Activated CD4-positive, alpha-beta memory T cell treated with anti-CD3 and anti-CD28 coated beads, Interleukin-2, amount 10 ng/mL, durations not matched to agents 7 days and 5 days (primary cell): Measurements from ENCODE around the gene SCAMP3. TPM values are rescaled to one million over a fixed set of nuclear protein-coding genes. Genes with fewer than 3 reads are reported as not detected.
A peak's percentile ranks its signal among the peaks of the same experiment; 100 is the strongest.

Experiments
- CTCF ChIA-PET: fragments of 350-600 bp; sonication (Branson Sonifier 250); formaldehyde crosslinking; loops from one replicate; lab custom pipeline; 2021; ENCODE audit warnings: antibody characterized with exemption, inconsistent platforms; lab: Charles Lee
- POLR2A ChIA-PET: fragments of 350-600 bp; sonication (Branson Sonifier 250); formaldehyde crosslinking; loops from one replicate; lab custom pipeline; 2021; ENCODE audit warnings: antibody characterized with exemption; lab: Charles Lee
- DNase-seq: peaks from one replicate; pipeline ENCODE4 v3.0.0-alpha.2; 2020
- H3K27ac Mint-ChIP-seq: one replicate; pipeline ENCODE4 v1.8.0; 2021; ENCODE audit warnings: mild to moderate bottlenecking, mixed read lengths
- H3K27me3 Mint-ChIP-seq: one replicate; pipeline ENCODE4 v1.8.0; 2021; ENCODE audit warnings: mixed read lengths
- H3K36me3 Mint-ChIP-seq: one replicate; pipeline ENCODE4 v1.8.0; 2021; ENCODE audit warnings: low read depth, mixed read lengths
- H3K4me1 Mint-ChIP-seq: one replicate; pipeline ENCODE4 v1.8.0; 2021; ENCODE audit warnings: mixed read lengths
- H3K4me3 Mint-ChIP-seq: one replicate; pipeline ENCODE4 v1.8.0; 2021; ENCODE audit warnings: mild to moderate bottlenecking, mixed read lengths
- H3K9me3 Mint-ChIP-seq: one replicate; pipeline ENCODE4 v1.8.0; 2021; ENCODE audit warnings: mixed read lengths
- total RNA-seq, 2 experiments: library from RNA; stranded (reverse); gene quantifications; one replicate each; pipeline ENCODE4 v1.2.3, GENCODE V29; 2021

The SCAMP3 gene
- total RNA-seq, 2 experiments from 2014 or later = 87.5 to 91.9 TPM

- H3K4me1 Mint-ChIP-seq = peaks cover 22% of the 10 kb centered on the region
- no peak overlapping the region for H3K4me3 Mint-ChIP-seq
- no peak for DNase-seq
- H3K27ac Mint-ChIP-seq = no peak overlapping the region
- no peaks in the 10 kb centered on the region for H3K36me3 Mint-ChIP-seq
- no peaks in the 10 kb centered on the region for H3K9me3 Mint-ChIP-seq
- H3K27me3 Mint-ChIP-seq = peaks cover 4% of the 10 kb centered on the region
- CTCF ChIA-PET = interaction anchor here (0.9 kb wide), 1 partner anchor 43 kb away, joined by 4 read pairs; no protein-coding TSS in a partner anchor
- POLR2A ChIA-PET = interaction anchor here (1.3 kb wide), 1 partner anchor 29 kb away, joined by 4 read pairs; the partner anchor contains the start of gene FDPS
These were observed 17.1 kb upstream of the SCAMP3 start for GRCh38 chr1:155279268-155279667.

GRCh38 chr1:155278689-155279160, 16.6 kb upstream of the SCAMP3 start:
- POLR2A ChIA-PET = interaction anchor here (1.0 to 1.3 kb wide), 2 partner anchors 30 to 42 kb away, joined by 3 to 4 read pairs; partner anchors contain the start of genes FDPS and RUSC1
- Mint-ChIP-seq H3K27ac (no peak overlapping the region), H3K4me3 (peak overlapping the region; percentile 1), H3K36me3 (no peaks in the 10 kb centered on the region), H3K4me1 (peaks cover 25% of the 10 kb centered on the region), H3K27me3 (peaks cover 4% of the 10 kb centered on the region), H3K9me3 (no peaks in the 10 kb centered on the region)
- CTCF ChIA-PET = interaction anchor here (0.9 to 1.0 kb wide), 4 partner anchors 27 to 43 kb away, joined by 3 to 6 read pairs (median 4); no protein-coding TSS in a partner anchor
- no peak for DNase-seq

- Mint-ChIP-seq H3K4me1 (peaks cover 27% of the 10 kb centered on the region), H3K36me3 (peaks cover 2% of the 10 kb centered on the region), H3K4me3 (peak overlapping the region; percentile 56), H3K27ac (no peak overlapping the region), H3K27me3 (peaks cover 4% of the 10 kb centered on the region), H3K9me3 (no peaks in the 10 kb centered on the region)
- POLR2A ChIA-PET = interaction anchor here (0.7 to 1.0 kb wide), 2 partner anchors 42 to 43 kb away, joined by 3 read pairs; partner anchors contain the start of gene RUSC1
- CTCF ChIA-PET = interaction anchor here (0.7 to 1.0 kb wide), 4 partner anchors 26 to 403 kb away, joined by 3 to 6 read pairs (median 4); no protein-coding TSS in a partner anchor
- peak; percentile 70 for DNase-seq
These were observed 15.9 kb upstream of the SCAMP3 start for GRCh38 chr1:155277902-155278688.

- Mint-ChIP-seq H3K36me3 (peaks cover 8% of the 10 kb centered on the region), H3K9me3 (no peaks in the 10 kb centered on the region), H3K4me3 (peak within 1 kb of the TSS; percentile 56), H3K27me3 (peaks cover 4% of the 10 kb centered on the region), H3K4me1 (peaks cover 31% of the 10 kb centered on the region), H3K27ac (no peak within 1 kb of the TSS)
- peak; percentile 93 for DNase-seq
- ChIA-PET POLR2A (interaction anchor here (0.7 to 1.5 kb wide), 4 partner anchors 22 to 44 kb away, joined by 3 to 4 read pairs (median 3); partner anchors contain the start of genes FDPS and RUSC1), CTCF (interaction anchor here (0.7 to 1.4 kb wide), 5 partner anchors 25 to 404 kb away, joined by 3 to 6 read pairs (median 4); partner anchors contain the start of genes KRTCAP2 and RUSC1)
These were observed 15.1 kb upstream of the SCAMP3 start, which contains the start of gene HCN3 for GRCh38 chr1:155277070-155277901. TSS of gene HCN3 (plus strand) at chr1:155277463. CDS start at chr1:155277591, 128 bp downstream.

GRCh38 chr1:155273343-155274245, 11.4 kb upstream of the SCAMP3 start, which contains the start of gene CLK2:
TSS of gene CLK2 (minus strand) at chr1:155273504. CDS start at chr1:155270977, 2,527 bp downstream.
- peaks cover 46% of the 10 kb centered on the region for H3K4me1 Mint-ChIP-seq
- H3K4me3 Mint-ChIP-seq = peak within 1 kb of the TSS; percentile 98
- H3K36me3 Mint-ChIP-seq = peaks cover 37% of the 10 kb centered on the region
- peak; percentile 96 for DNase-seq
- no peaks in the 10 kb centered on the region for H3K9me3 Mint-ChIP-seq
- H3K27me3 Mint-ChIP-seq = peaks cover 3% of the 10 kb centered on the region
- CTCF ChIA-PET = interaction anchor here (0.7 to 2.6 kb wide), 6 partner anchors 10 to 101 kb away, joined by 3 to 29 read pairs (median 8); partner anchors contain the start of genes KRTCAP2 and SCAMP3
- H3K27ac Mint-ChIP-seq = peak within 1 kb of the TSS; percentile 90
- POLR2A ChIA-PET = interaction anchor here (0.8 to 3.2 kb wide), 19 partner anchors 11 to 703 kb away, joined by 3 to 57 read pairs (median 6); partner anchors contain the start of genes ENTREP3, FDPS, KRTCAP2 and SCAMP3

- H3K4me1 Mint-ChIP-seq = peaks cover 44% of the 10 kb centered on the region
- CTCF ChIA-PET = interaction anchor here (0.7 to 2.6 kb wide), 6 partner anchors 9 to 157 kb away, joined by 3 to 29 read pairs (median 8); partner anchors contain the start of genes KRTCAP2 and SCAMP3
- H3K4me3 Mint-ChIP-seq = peak overlapping the region; percentile 98
- H3K27me3 Mint-ChIP-seq = no peaks in the 10 kb centered on the region
- DNase-seq = no peak
- H3K9me3 Mint-ChIP-seq = no peaks in the 10 kb centered on the region
- peaks cover 46% of the 10 kb centered on the region for H3K36me3 Mint-ChIP-seq
- POLR2A ChIA-PET = interaction anchor here (0.8 to 3.2 kb wide), 19 partner anchors 11 to 100 kb away, joined by 3 to 57 read pairs (median 6); partner anchors contain the start of genes ENTREP3, FDPS, KRTCAP2 and SCAMP3
- peak overlapping the region; percentile 90 for H3K27ac Mint-ChIP-seq
These were observed 10.5 kb upstream of the SCAMP3 start for GRCh38 chr1:155272466-155273342.

GRCh38 chr1:155269381-155269780, 7.2 kb upstream of the SCAMP3 start:
- ChIA-PET POLR2A (interaction anchor here (0.7 to 1.4 kb wide), 2 partner anchors 24 to 1059 kb away, joined by 3 read pairs; no protein-coding TSS in a partner anchor), CTCF (interaction anchor here (1.7 kb wide), 1 partner anchor 18 kb away, joined by 5 read pairs; no protein-coding TSS in a partner anchor)
- no peaks in the 10 kb centered on the region for H3K27me3 Mint-ChIP-seq

GRCh38 chr1:155268630-155269029, 6.5 kb upstream of the SCAMP3 start:
- ChIA-PET POLR2A (interaction anchor here (1.4 kb wide), 1 partner anchor 23 kb away, joined by 3 read pairs; no protein-coding TSS in a partner anchor), CTCF (no interaction called here)
- Mint-ChIP-seq H3K27me3 (no peaks in the 10 kb centered on the region), H3K27ac (no peak overlapping the region), H3K4me3 (no peak overlapping the region), H3K9me3 (no peaks in the 10 kb centered on the region), H3K4me1 (peaks cover 29% of the 10 kb centered on the region), H3K36me3 (peaks cover 84% of the 10 kb centered on the region)
- no peak for DNase-seq

More at GRCh38 chr1:155269381-155269780, 7.2 kb upstream of the SCAMP3 start:
- Mint-ChIP-seq H3K36me3 (peaks cover 76% of the 10 kb centered on the region), H3K4me1 (peaks cover 31% of the 10 kb centered on the region), H3K4me3 (no peak overlapping the region), H3K9me3 (no peaks in the 10 kb centered on the region), H3K27ac (no peak overlapping the region)
- no peak for DNase-seq

- POLR2A ChIA-PET = interaction anchor here (1.1 to 1.7 kb wide), 2 partner anchors 17 to 23 kb away, joined by 3 to 4 read pairs; no protein-coding TSS in a partner anchor
These were observed 5.2 kb upstream of the SCAMP3 start for GRCh38 chr1:155267373-155267772.

GRCh38 chr1:155266553-155266952, 4.4 kb upstream of the SCAMP3 start:
- POLR2A ChIA-PET = interaction anchor here (1.7 kb wide), 1 partner anchor 22 kb away, joined by 4 read pairs; no protein-coding TSS in a partner anchor

More at GRCh38 chr1:155267373-155267772, 5.2 kb upstream of the SCAMP3 start:
- no peak for DNase-seq
- H3K27me3 Mint-ChIP-seq = no peaks in the 10 kb centered on the region
- no peak overlapping the region for H3K4me3 Mint-ChIP-seq
- H3K27ac Mint-ChIP-seq = no peak overlapping the region
- peaks cover 88% of the 10 kb centered on the region for H3K36me3 Mint-ChIP-seq
- H3K4me1 Mint-ChIP-seq = peaks cover 34% of the 10 kb centered on the region
- CTCF ChIA-PET = interaction anchor here (1.4 to 3.4 kb wide), 2 partner anchors 11 to 17 kb away, joined by 5 to 29 read pairs; no protein-coding TSS in a partner anchor
- H3K9me3 Mint-ChIP-seq = no peaks in the 10 kb centered on the region

More at GRCh38 chr1:155266553-155266952, 4.4 kb upstream of the SCAMP3 start:
- no peaks in the 10 kb centered on the region for H3K27me3 Mint-ChIP-seq
- CTCF ChIA-PET = interaction anchor here (1.4 to 3.4 kb wide), 3 partner anchors 10 to 57 kb away, joined by 5 to 29 read pairs (median 5); no protein-coding TSS in a partner anchor
- H3K9me3 Mint-ChIP-seq = no peaks in the 10 kb centered on the region
- peaks cover 93% of the 10 kb centered on the region for H3K36me3 Mint-ChIP-seq
- H3K4me1 Mint-ChIP-seq = peaks cover 36% of the 10 kb centered on the region
- H3K4me3 Mint-ChIP-seq = no peak overlapping the region
- no peak for DNase-seq
- no peak overlapping the region for H3K27ac Mint-ChIP-seq
